HepG2 (cell line): ENCODE data around the gene CTF1. TPM values are rescaled to one million over a fixed set of nuclear protein-coding genes. Genes with fewer than 3 reads are reported as not detected.

Source experiments
- ATAC-seq: fragments of 200-7000 bp; cut with Tn5 transposase; 3 replicates; pipeline ENCODE4 v1.9.1; 2020; ENCODE audit warnings: mild to moderate bottlenecking, moderate library complexity
- BruUV-seq: library from RNA; stranded (reverse); fragments of 400-500 nt; replicated peaks from 2 replicates; lab custom pipeline; 2021; lab: Mats Ljungman, UMichigan
- CTCF ChIA-PET: fragments of 300-600 bp; formaldehyde crosslinking; extraction: SDS; loops from one replicate; lab custom pipeline; 2021; ENCODE audit warnings: low total read pairs, inconsistent platforms, low intra/inter-chr PET ratio; lab: Yijun Ruan, JAX
- POLR2A ChIA-PET: fragments of 350-600 bp; sonication (Branson Sonifier 250); formaldehyde crosslinking; loops from one replicate; lab custom pipeline; 2020; ENCODE audit warnings: antibody characterized with exemption, inconsistent platforms; lab: Yijun Ruan, JAX
- DNase-seq: peaks from one replicate; pipeline ENCODE4 v3.0.0-alpha.2; 2015; ENCODE audit warnings: low spot score
- FAIRE-seq: peaks from 3 replicates; lab custom pipeline; 2011; peaks lifted over from hg19 to GRCh38; lab: Jason Lieb, UNC
- H2AFZ ChIP-seq: one replicate; pipeline ENCODE4 v1.6.1; 2011; ENCODE audit warnings: low read length, inconsistent platforms
- H3K27ac ChIP-seq: fragments of 300-600 bp; 3 replicates; pipeline ENCODE4 v1.8.0; 2011; ENCODE audit warnings: mixed run types, mild to moderate bottlenecking, mixed read lengths, low read length, inconsistent platforms; ENCODE audit not compliant: insufficient read depth; ENCODE audit errors: extremely low read length
- H3K27me3 ChIP-seq, 2 experiments: fragments of 200-600 bp in 1 of 2; 2 replicates in 1 of 2; 3 replicates in 1 of 2; pipeline versions ENCODE4 v1.6.0 to v1.8.0; 2011; ENCODE audit warnings: low read length in 2 of 2, mild to moderate bottlenecking in 2 of 2, moderate library complexity in 2 of 2, inconsistent platforms in 1 of 2; ENCODE audit not compliant: insufficient read depth in 2 of 2, control insufficient read depth in 1 of 2
- H3K36me3 ChIP-seq, 2 experiments: fragments of 200-600 bp in 1 of 2; replicated peaks in 1 of 2; 2 replicates in 1 of 2; 3 replicates in 1 of 2; pipeline versions ENCODE4 v1.5.1 to v1.8.0; 2011; ENCODE audit warnings: low read length in 2 of 2, inconsistent platforms in 1 of 2; ENCODE audit not compliant: insufficient read depth in 2 of 2, control insufficient read depth in 1 of 2
- H3K4me1 ChIP-seq: 2 replicates; pipeline ENCODE4 v1.5.1; 2012; ENCODE audit warnings: low read length, inconsistent platforms; ENCODE audit not compliant: insufficient read depth
- H3K4me2 ChIP-seq: 2 replicates; pipeline ENCODE4 v1.6.0; 2011; ENCODE audit warnings: low read depth, low read length, inconsistent platforms
- H3K4me3 ChIP-seq, 3 experiments: fragments of 200-600 bp in 1 of 3; sonication (generic), shearing (Covaris generic) in 1 of 3; replicated peaks in 1 of 3; 2 replicates each; pipeline ENCODE4 v1.5.1; 2011 to 2016; ENCODE audit warnings: low read length in 3 of 3, inconsistent platforms in 2 of 3, low read depth in 2 of 3, mild to moderate bottlenecking in 2 of 3, control low read depth in 1 of 3, mixed read lengths in 1 of 3; ENCODE audit not compliant: insufficient read depth in 1 of 3
- H3K79me2 ChIP-seq: one replicate; pipeline ENCODE4 v1.6.1; 2011; ENCODE audit warnings: low read length, inconsistent platforms; ENCODE audit not compliant: insufficient read depth
- H3K9ac ChIP-seq: 2 replicates; pipeline ENCODE4 v1.6.0; 2011; ENCODE audit warnings: mild to moderate bottlenecking, low read depth, low read length, inconsistent platforms; ENCODE audit not compliant: insufficient read depth
- H3K9me3 ChIP-seq: 2 replicates; pipeline ENCODE4 v1.5.1; 2012; ENCODE audit warnings: mild to moderate bottlenecking, low read length
- H4K20me1 ChIP-seq: 2 replicates; pipeline ENCODE4 v1.6.0; 2011; ENCODE audit warnings: inconsistent platforms, mild to moderate bottlenecking, low read length, moderate library complexity; ENCODE audit not compliant: insufficient read depth
- BHLHE40 ChIP-seq: IDR thresholded peaks from 2 replicates; pipeline ENCODE4 v1.6.1; 2011; ENCODE audit warnings: low read length, improper control_type of control experiment
- CCDC6 ChIP-seq: sonication (generic); formaldehyde crosslinking; IDR thresholded peaks from 2 replicates; pipeline ENCODE4 v1.8.1; 2022; ENCODE audit warnings: mild to moderate bottlenecking, missing genetic modification reagents, moderate library complexity
- CSRNP2 ChIP-seq: sonication (generic); formaldehyde crosslinking; conservative IDR thresholded peaks from 2 replicates; pipeline ENCODE4 v1.8.0; 2022; ENCODE audit warnings: low read depth, missing genetic modification reagents
- ELF3 ChIP-seq: IDR thresholded peaks from 2 replicates; pipeline ENCODE4 v1.6.1; 2016; ENCODE audit warnings: missing genetic modification reagents, missing compliant biosample characterization
- HNRNPL ChIP-seq: fragments of 200-400 bp; formaldehyde crosslinking; IDR thresholded peaks from 2 replicates; pipeline ENCODE4 v1.6.1; 2017; ENCODE audit warnings: mild to moderate bottlenecking, low read depth, low read length
- POLR2A ChIP-seq, 2 experiments: IDR thresholded peaks; 2 replicates each; pipeline ENCODE4 v1.6.1; 2011; ENCODE audit warnings: low read depth in 2 of 2, low read length in 2 of 2, mild to moderate bottlenecking in 1 of 2, moderate library complexity in 1 of 2; ENCODE audit not compliant: insufficient read depth in 1 of 2
- ZNF292 ChIP-seq: sonication (generic); formaldehyde crosslinking; IDR thresholded peaks from 2 replicates; pipeline ENCODE4 v1.8.1; 2022; ENCODE audit warnings: mild to moderate bottlenecking, low read depth, missing genetic modification reagents, borderline replicate concordance
- ZNF44 ChIP-seq: sonication (generic); formaldehyde crosslinking; IDR thresholded peaks from 2 replicates; pipeline ENCODE4 v1.5.1; 2020; ENCODE audit warnings: mild to moderate bottlenecking, missing genetic modification reagents
- ZNF75D ChIP-seq: sonication (generic); formaldehyde crosslinking; IDR thresholded peaks from 2 replicates; pipeline ENCODE4 v1.8.1; 2023; ENCODE audit warnings: missing genetic modification reagents, mild to moderate bottlenecking, borderline replicate concordance
- WGBS: methylation state at CpG from one replicate; pipeline ENCODE4 v1.1.6; 2017; ENCODE audit warnings: low lambda C conversion rate; 5-methylcytosine and 5-hydroxymethylcytosine counted together
- in situ Hi-C: cut with HindIII; loops from 2 replicates; pipeline ENCODE4 v1.10.0; 2017; ENCODE audit warnings: low pct_unique_long_range_greater_than_20kb; ENCODE audit not compliant: extremely low pct_ligation_motif_present
- intact Hi-C: fragments of 100-400 bp; cut with micrococcal nuclease; formaldehyde crosslinking; loops from one replicate; pipeline ENCODE4 v1.10.0; 2022; ENCODE audit not compliant: unreplicated experiment
- polyA plus RNA-seq, 8 experiments: library from polyadenylated mRNA; depleted of rRNA in 3 of 8; stranded (reverse) in 7 of 8; unstranded in 1 of 8; fragments of >200 nt; fragmentation: Illumina TruSeq in 4 of 8; extraction: Trizol in 4 of 8; gene quantifications; 2 replicates each; pipeline versions ENCODE4 v1.2.1 to v1.2.3, GENCODE V29; 2011 to 2016; ENCODE audit warnings: low read depth in 4 of 8, missing spikeins in 1 of 8, mixed read lengths in 1 of 8; ENCODE audit not compliant: insufficient read depth in 1 of 8
- total RNA-seq, 5 experiments: library from RNA; depleted of rRNA; stranded (reverse); fragments of >200 nt; fragmentation: Illumina TruSeq; extraction: Trizol; gene quantifications; 2 replicates each; pipeline ENCODE4 v1.2.3, GENCODE V29; 2016; ENCODE audit warnings: low read depth in 1 of 5
- TF ChIP-seq, protein P1 (sequence below): sonication (generic); formaldehyde crosslinking; IDR thresholded peaks from 2 replicates; pipeline ENCODE4 v1.9.0; 2021; ENCODE audit warnings: mild to moderate bottlenecking, missing genetic modification reagents

Gene CTF1
- total and polyA plus RNA-seq, 2 of the 13 experiments (the other 11 are each of a cell fraction or from before 2014, with no cell fraction given), result 0.13 to 1.8 TPM

DNA sequence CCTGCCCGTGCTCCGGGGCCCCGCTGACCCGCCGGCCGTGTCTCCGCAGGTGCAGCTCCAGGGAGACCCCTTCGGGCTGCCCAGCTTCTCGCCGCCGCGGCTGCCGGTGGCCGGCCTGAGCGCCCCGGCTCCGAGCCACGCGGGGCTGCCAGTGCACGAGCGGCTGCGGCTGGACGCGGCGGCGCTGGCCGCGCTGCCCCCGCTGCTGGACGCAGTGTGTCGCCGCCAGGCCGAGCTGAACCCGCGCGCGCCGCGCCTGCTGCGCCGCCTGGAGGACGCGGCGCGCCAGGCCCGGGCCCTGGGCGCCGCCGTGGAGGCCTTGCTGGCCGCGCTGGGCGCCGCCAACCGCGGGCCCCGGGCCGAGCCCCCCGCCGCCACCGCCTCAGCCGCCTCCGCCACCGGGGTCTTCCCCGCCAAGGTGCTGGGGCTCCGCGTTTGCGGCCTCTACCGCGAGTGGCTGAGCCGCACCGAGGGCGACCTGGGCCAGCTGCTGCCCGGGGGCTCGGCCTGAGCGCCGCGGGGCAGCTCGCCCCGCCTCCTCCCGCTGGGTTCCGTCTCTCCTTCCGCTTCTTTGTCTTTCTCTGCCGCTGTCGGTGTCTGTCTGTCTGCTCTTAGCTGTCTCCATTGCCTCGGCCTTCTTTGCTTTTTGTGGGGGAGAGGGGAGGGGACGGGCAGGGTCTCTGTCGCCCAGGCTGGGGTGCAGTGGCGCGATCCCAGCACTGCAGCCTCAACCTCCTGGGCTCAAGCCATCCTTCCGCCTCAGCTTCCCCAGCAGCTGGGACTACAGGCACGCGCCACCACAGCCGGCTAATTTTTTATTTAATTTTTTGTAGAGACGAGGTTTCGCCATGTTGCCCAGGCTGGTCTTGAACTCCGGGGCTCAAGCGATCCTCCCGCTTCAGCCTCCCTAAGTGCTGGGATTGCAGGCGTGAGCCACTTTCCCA is 5.9 kb downstream of the CTF1 start:
- 71% methylated on average over 24 of the region's 99 CpGs for WGBS
- Histone ChIP-seq H3K4me1 (peaks cover 75% of the 10 kb centered on the region), H4K20me1 (no peaks in the 10 kb centered on the region), H3K79me2 (no peaks in the 10 kb centered on the region), H3K4me2 (peak overlapping the region; percentile 81), H3K27ac (peak overlapping the region; percentile 65), H3K4me3 (peak overlapping the region; percentile 58 to 77 (median 60)), H3K9ac (peak overlapping the region; percentile 77), H3K36me3 (no peaks in the 10 kb centered on the region), H3K27me3 (no peaks in the 10 kb centered on the region), H2AFZ (no peak overlapping the region), H3K9me3 (no peaks in the 10 kb centered on the region)
- POLR2A ChIA-PET, result interaction anchor here (0.6 to 3.6 kb wide), 21 partner anchors 9 to 277 kb away, joined by 3 to 29 read pairs (median 4); partner anchors contain the start of genes BCL7C, FBXL19, FUS and KAT8
- intact Hi-C loops, result loop anchor here (2.0 kb wide), 1 partner anchor 58 kb away; no protein-coding TSS in a partner anchor
- peak; percentile 87 for ATAC-seq
- CTCF ChIA-PET, result interaction anchor here (0.6 to 2.1 kb wide), 3 partner anchors 20 to 95 kb away, joined by 3 to 25 read pairs (median 3); no protein-coding TSS in a partner anchor
- FAIRE-seq, result no peak
- BruUV-seq, result TSS peak; percentile 79
- in situ Hi-C loops, result no loop called here
- DNase-seq, result peak; percentile 33
- TF ChIP-seq ELF3 (CRISPR knock-in tag) (no peak), ZNF75D (CRISPR knock-in tag) (no peak), BHLHE40 (peak; percentile 34; the same call in 1 of the 2 replicates), ZNF292 (CRISPR knock-in tag) (peak; percentile 27; the same call in 1 of the 2 replicates), ZNF44 (CRISPR knock-in tag) (no peak), CSRNP2 (CRISPR knock-in tag) (no peak), HNRNPL (0 out of 2 replicates have a peak, but pooled peaks have one; percentile 48), CCDC6 (CRISPR knock-in tag) (peak; percentile 62; the same call in 1 of the 2 replicates), POLR2A (IDR thresholded peaks at IDR 0.05; ENCODE audit: insufficient read depth in 1 of 2, low read depth in 2 of 2, low read length in 2 of 2) (peak; percentile 49 to 70; a peak in 3 of 4 replicates)
- TF ChIP-seq, protein P1, sequence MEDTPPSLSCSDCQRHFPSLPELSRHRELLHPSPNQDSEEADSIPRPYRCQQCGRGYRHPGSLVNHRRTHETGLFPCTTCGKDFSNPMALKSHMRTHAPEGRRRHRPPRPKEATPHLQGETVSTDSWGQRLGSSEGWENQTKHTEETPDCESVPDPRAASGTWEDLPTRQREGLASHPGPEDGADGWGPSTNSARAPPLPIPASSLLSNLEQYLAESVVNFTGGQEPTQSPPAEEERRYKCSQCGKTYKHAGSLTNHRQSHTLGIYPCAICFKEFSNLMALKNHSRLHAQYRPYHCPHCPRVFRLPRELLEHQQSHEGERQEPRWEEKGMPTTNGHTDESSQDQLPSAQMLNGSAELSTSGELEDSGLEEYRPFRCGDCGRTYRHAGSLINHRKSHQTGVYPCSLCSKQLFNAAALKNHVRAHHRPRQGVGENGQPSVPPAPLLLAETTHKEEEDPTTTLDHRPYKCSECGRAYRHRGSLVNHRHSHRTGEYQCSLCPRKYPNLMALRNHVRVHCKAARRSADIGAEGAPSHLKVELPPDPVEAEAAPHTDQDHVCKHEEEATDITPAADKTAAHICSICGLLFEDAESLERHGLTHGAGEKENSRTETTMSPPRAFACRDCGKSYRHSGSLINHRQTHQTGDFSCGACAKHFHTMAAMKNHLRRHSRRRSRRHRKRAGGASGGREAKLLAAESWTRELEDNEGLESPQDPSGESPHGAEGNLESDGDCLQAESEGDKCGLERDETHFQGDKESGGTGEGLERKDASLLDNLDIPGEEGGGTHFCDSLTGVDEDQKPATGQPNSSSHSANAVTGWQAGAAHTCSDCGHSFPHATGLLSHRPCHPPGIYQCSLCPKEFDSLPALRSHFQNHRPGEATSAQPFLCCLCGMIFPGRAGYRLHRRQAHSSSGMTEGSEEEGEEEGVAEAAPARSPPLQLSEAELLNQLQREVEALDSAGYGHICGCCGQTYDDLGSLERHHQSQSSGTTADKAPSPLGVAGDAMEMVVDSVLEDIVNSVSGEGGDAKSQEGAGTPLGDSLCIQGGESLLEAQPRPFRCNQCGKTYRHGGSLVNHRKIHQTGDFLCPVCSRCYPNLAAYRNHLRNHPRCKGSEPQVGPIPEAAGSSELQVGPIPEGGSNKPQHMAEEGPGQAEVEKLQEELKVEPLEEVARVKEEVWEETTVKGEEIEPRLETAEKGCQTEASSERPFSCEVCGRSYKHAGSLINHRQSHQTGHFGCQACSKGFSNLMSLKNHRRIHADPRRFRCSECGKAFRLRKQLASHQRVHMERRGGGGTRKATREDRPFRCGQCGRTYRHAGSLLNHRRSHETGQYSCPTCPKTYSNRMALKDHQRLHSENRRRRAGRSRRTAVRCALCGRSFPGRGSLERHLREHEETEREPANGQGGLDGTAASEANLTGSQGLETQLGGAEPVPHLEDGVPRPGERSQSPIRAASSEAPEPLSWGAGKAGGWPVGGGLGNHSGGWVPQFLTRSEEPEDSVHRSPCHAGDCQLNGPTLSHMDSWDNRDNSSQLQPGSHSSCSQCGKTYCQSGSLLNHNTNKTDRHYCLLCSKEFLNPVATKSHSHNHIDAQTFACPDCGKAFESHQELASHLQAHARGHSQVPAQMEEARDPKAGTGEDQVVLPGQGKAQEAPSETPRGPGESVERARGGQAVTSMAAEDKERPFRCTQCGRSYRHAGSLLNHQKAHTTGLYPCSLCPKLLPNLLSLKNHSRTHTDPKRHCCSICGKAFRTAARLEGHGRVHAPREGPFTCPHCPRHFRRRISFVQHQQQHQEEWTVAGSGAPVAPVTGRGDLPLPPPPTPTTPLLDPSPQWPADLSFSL (CRISPR knock-in tag), result no peak
